HepG2 (cell line): Measurements from ENCODE around the gene GRB7. TPM values are rescaled to one million over a fixed set of nuclear protein-coding genes. Genes with fewer than 3 reads are reported as not detected.
A peak's percentile ranks its signal among the peaks of the same experiment; 100 is the strongest.

Source experiments
- DDIT3 ChIP-seq: sonication (generic); formaldehyde crosslinking; IDR thresholded peaks from 2 replicates; pipeline ENCODE4 v1.4.0; 2020; ENCODE audit warnings: mild to moderate bottlenecking, missing genetic modification reagents
- DNMT1 ChIP-seq: sonication (generic); formaldehyde crosslinking; IDR thresholded peaks from 2 replicates; pipeline ENCODE4 v1.5.1; 2020; ENCODE audit warnings: mild to moderate bottlenecking, missing genetic modification reagents
- EHMT2 ChIP-seq: fragments of 200-600 bp; sonication (generic); IDR thresholded peaks from 2 replicates; pipeline ENCODE4 v1.7.0; 2017; ENCODE audit warnings: antibody characterized with exemption, low read depth, low read length, borderline replicate concordance
- ETV5 ChIP-seq: IDR thresholded peaks from 2 replicates; pipeline ENCODE4 v1.6.1; 2018; ENCODE audit warnings: missing biosample characterization, missing genetic modification reagents, inconsistent platforms, borderline replicate concordance
- FOSL1 ChIP-seq: sonication (generic); formaldehyde crosslinking; IDR thresholded peaks from 2 replicates; pipeline ENCODE4 v1.9.0; 2021; ENCODE audit warnings: missing genetic modification reagents, borderline replicate concordance
- KLF11 ChIP-seq: IDR thresholded peaks from 2 replicates; pipeline ENCODE4 v1.6.1; 2016; ENCODE audit warnings: missing compliant biosample characterization
- MEIS2 ChIP-seq: sonication (generic); formaldehyde crosslinking; IDR thresholded peaks from 2 replicates; pipeline ENCODE4 v1.9.0; 2021; ENCODE audit warnings: mild to moderate bottlenecking, missing genetic modification reagents
- RARA ChIP-seq: IDR thresholded peaks from 2 replicates; pipeline ENCODE4 v1.6.1; 2016; ENCODE audit warnings: missing genetic modification reagents, missing compliant biosample characterization
- RBFOX2 ChIP-seq: fragments of 200-400 bp; formaldehyde crosslinking; IDR thresholded peaks from 2 replicates; pipeline ENCODE4 v1.6.1; 2017; ENCODE audit warnings: low read depth, mild to moderate bottlenecking, low read length
- SOX6 ChIP-seq, 2 experiments: fragments of 450-650 bp in 1 of 2; sonication (generic) in 1 of 2; formaldehyde crosslinking in 1 of 2; IDR thresholded peaks; 2 replicates each; pipeline versions ENCODE4 v1.4.0 to v1.6.1; 2017 to 2020; ENCODE audit warnings: antibody characterized with exemption in 1 of 2, mild to moderate bottlenecking in 1 of 2, missing genetic modification reagents in 1 of 2
- ZGPAT ChIP-seq: IDR thresholded peaks from 2 replicates; pipeline ENCODE4 v1.6.1; 2016; ENCODE audit warnings: mild to moderate bottlenecking
- ZNF501 ChIP-seq: sonication (generic); formaldehyde crosslinking; IDR thresholded peaks from 2 replicates; pipeline ENCODE4 v1.5.1; 2020; ENCODE audit warnings: mild to moderate bottlenecking, moderate library complexity, missing genetic modification reagents
- ZNF800 ChIP-seq: sonication (generic); formaldehyde crosslinking; IDR thresholded peaks from 2 replicates; pipeline ENCODE4 v1.4.0; 2020; ENCODE audit warnings: missing genetic modification reagents
- polyA plus RNA-seq, 8 experiments: library from polyadenylated mRNA; depleted of rRNA in 3 of 8; stranded (reverse) in 7 of 8; unstranded in 1 of 8; fragments of >200 nt; fragmentation: Illumina TruSeq in 4 of 8; extraction: Trizol in 4 of 8; gene quantifications; 2 replicates each; pipeline versions ENCODE4 v1.2.1 to v1.2.3, GENCODE V29; 2011 to 2016; ENCODE audit warnings: low read depth in 4 of 8, missing spikeins in 1 of 8, mixed read lengths in 1 of 8; ENCODE audit not compliant: insufficient read depth in 1 of 8
- total RNA-seq, 5 experiments: library from RNA; depleted of rRNA; stranded (reverse); fragments of >200 nt; fragmentation: Illumina TruSeq; extraction: Trizol; gene quantifications; 2 replicates each; pipeline ENCODE4 v1.2.3, GENCODE V29; 2016; ENCODE audit warnings: low read depth in 1 of 5
- TF ChIP-seq, protein P1 (sequence below): sonication (generic); formaldehyde crosslinking; IDR thresholded peaks from 2 replicates; pipeline ENCODE4 v1.5.1; 2020; ENCODE audit warnings: missing genetic modification reagents, mild to moderate bottlenecking, borderline replicate concordance
- TF ChIP-seq, protein P2 (sequence below): sonication (generic); formaldehyde crosslinking; IDR thresholded peaks from 2 replicates; pipeline ENCODE4 v1.5.0; 2020; ENCODE audit warnings: mild to moderate bottlenecking, missing genetic modification reagents, borderline replicate concordance

GRB7 gene
- total and polyA plus RNA-seq, 2 of the 13 experiments (the other 11 are each of a cell fraction or from before 2014, with no cell fraction given), result 60.2 to 77.7 TPM

- TF ChIP-seq ZNF501 (CRISPR knock-in tag) (peak; percentile 92), RBFOX2 (peak; percentile 93), ETV5 (CRISPR knock-in tag) (peak; percentile 79), RARA (peak; percentile 76), DDIT3 (CRISPR knock-in tag) (peak; percentile 35; the same call in 1 of the 2 replicates), KLF11 (CRISPR knock-in tag) (no peak), DNMT1 (CRISPR knock-in tag) (no peak), EHMT2 (no peak), FOSL1 (CRISPR knock-in tag) (no peak), ZNF800 (CRISPR knock-in tag) (0 out of 2 replicates have a peak, but pooled peaks have one; percentile 66), ZGPAT (peak; percentile 98), SOX6 (IDR thresholded peaks at IDR 0.05) (no peak), SOX6 (CRISPR knock-in tag; IDR thresholded peaks at IDR 0.05) (peak; percentile 82), MEIS2 (CRISPR knock-in tag) (no peak; the same call in 1 of the 2 replicates)
- TF ChIP-seq, protein P1, sequence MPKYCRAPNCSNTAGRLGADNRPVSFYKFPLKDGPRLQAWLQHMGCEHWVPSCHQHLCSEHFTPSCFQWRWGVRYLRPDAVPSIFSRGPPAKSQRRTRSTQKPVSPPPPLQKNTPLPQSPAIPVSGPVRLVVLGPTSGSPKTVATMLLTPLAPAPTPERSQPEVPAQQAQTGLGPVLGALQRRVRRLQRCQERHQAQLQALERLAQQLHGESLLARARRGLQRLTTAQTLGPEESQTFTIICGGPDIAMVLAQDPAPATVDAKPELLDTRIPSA, result peak; percentile 84; the same call in 1 of the 2 replicates
- TF ChIP-seq, protein P2, sequence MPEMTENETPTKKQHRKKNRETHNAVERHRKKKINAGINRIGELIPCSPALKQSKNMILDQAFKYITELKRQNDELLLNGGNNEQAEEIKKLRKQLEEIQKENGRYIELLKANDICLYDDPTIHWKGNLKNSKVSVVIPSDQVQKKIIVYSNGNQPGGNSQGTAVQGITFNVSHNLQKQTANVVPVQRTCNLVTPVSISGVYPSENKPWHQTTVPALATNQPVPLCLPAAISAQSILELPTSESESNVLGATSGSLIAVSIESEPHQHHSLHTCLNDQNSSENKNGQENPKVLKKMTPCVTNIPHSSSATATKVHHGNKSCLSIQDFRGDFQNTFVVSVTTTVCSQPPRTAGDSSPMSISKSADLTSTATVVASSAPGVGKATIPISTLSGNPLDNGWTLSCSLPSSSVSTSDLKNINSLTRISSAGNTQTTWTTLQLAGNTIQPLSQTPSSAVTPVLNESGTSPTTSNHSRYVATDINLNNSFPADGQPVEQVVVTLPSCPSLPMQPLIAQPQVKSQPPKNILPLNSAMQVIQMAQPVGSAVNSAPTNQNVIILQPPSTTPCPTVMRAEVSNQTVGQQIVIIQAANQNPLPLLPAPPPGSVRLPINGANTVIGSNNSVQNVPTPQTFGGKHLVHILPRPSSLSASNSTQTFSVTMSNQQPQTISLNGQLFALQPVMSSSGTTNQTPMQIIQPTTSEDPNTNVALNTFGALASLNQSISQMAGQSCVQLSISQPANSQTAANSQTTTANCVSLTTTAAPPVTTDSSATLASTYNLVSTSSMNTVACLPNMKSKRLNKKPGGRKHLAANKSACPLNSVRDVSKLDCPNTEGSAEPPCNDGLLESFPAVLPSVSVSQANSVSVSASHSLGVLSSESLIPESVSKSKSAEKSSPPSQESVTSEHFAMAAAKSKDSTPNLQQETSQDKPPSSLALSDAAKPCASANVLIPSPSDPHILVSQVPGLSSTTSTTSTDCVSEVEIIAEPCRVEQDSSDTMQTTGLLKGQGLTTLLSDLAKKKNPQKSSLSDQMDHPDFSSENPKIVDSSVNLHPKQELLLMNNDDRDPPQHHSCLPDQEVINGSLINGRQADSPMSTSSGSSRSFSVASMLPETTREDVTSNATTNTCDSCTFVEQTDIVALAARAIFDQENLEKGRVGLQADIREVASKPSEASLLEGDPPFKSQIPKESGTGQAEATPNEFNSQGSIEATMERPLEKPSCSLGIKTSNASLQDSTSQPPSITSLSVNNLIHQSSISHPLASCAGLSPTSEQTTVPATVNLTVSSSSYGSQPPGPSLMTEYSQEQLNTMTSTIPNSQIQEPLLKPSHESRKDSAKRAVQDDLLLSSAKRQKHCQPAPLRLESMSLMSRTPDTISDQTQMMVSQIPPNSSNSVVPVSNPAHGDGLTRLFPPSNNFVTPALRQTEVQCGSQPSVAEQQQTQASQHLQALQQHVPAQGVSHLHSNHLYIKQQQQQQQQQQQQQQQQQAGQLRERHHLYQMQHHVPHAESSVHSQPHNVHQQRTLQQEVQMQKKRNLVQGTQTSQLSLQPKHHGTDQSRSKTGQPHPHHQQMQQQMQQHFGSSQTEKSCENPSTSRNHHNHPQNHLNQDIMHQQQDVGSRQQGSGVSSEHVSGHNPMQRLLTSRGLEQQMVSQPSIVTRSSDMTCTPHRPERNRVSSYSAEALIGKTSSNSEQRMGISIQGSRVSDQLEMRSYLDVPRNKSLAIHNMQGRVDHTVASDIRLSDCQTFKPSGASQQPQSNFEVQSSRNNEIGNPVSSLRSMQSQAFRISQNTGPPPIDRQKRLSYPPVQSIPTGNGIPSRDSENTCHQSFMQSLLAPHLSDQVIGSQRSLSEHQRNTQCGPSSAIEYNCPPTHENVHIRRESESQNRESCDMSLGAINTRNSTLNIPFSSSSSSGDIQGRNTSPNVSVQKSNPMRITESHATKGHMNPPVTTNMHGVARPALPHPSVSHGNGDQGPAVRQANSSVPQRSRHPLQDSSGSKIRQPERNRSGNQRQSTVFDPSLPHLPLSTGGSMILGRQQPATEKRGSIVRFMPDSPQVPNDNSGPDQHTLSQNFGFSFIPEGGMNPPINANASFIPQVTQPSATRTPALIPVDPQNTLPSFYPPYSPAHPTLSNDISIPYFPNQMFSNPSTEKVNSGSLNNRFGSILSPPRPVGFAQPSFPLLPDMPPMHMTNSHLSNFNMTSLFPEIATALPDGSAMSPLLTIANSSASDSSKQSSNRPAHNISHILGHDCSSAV (CRISPR knock-in tag), result no peak
Measured at GRCh38 chr17:39730095-39730921, 7.4 kb upstream of the GRB7 start, which contains the start of gene MIEN1 (continued).
